GM12878 (cell line): Measurements from ENCODE around the gene CAMK2D. TPM values are rescaled to one million over a fixed set of nuclear protein-coding genes. Genes with fewer than 3 reads are reported as not detected.

Experiments used
- ATAC-seq: fragments of 200-7000 bp; cut with Tn5 transposase; 3 replicates; pipeline ENCODE4 v1.9.1; 2020; ENCODE audit warnings: mild to moderate bottlenecking, moderate library complexity
- BruUV-seq: library from RNA; stranded (reverse); fragments of 400-500 nt; replicated peaks from 2 replicates; lab custom pipeline; 2021; lab: Mats Ljungman, UMichigan
- CTCF ChIA-PET: fragments of 300-600 bp; sonication (Branson Sonifier 250); formaldehyde crosslinking; extraction: SDS; loops from one replicate; lab custom pipeline; 2021; ENCODE audit warnings: inconsistent platforms; lab: Yijun Ruan, JAX
- POLR2A ChIA-PET: fragments of 350-600 bp; formaldehyde crosslinking; extraction: SDS; loops from one replicate; lab custom pipeline; 2021; ENCODE audit warnings: inconsistent platforms; lab: Charles Lee
- RAD21 ChIA-PET: fragments of 300-600 bp; sonication (Branson Sonifier 250); formaldehyde crosslinking; loops from one replicate; lab custom pipeline; 2023; ENCODE audit warnings: antibody characterized with exemption; ENCODE audit not compliant: unreplicated experiment; lab: Charles Lee
- SMC1A ChIA-PET: fragments of 300-600 bp; sonication (Branson Sonifier 250); formaldehyde crosslinking; loops from one replicate; lab custom pipeline; 2023; ENCODE audit not compliant: unreplicated experiment, uncharacterized antibody; lab: Charles Lee
- DNase-seq: peaks from one replicate; pipeline ENCODE4 v3.0.0-alpha.2; 2011; ENCODE audit warnings: low read depth, low spot score
- FAIRE-seq: peaks from 3 replicates; lab custom pipeline; 2011; peaks lifted over from hg19 to GRCh38; lab: Jason Lieb, UNC
- H2AFZ ChIP-seq: 2 replicates; pipeline ENCODE4 v1.6.0; 2011; ENCODE audit warnings: low read depth, low read length, control low read depth; ENCODE audit not compliant: control insufficient read depth
- H3K27ac ChIP-seq: 2 replicates; pipeline ENCODE4 v1.5.1; 2011; ENCODE audit warnings: control low read depth; ENCODE audit not compliant: control insufficient read depth, insufficient read depth
- H3K27me3 ChIP-seq, 2 experiments: replicated peaks in 1 of 2; 2 replicates each; pipeline versions ENCODE4 v1.6.0 to v1.6.1; 2011; ENCODE audit warnings: low read length in 1 of 2; ENCODE audit not compliant: control insufficient read depth in 2 of 2, insufficient read depth in 2 of 2
- H3K36me3 ChIP-seq, 2 experiments: 2 replicates each; pipeline ENCODE4 v1.5.1; 2011; ENCODE audit warnings: low read length in 1 of 2; ENCODE audit not compliant: control insufficient read depth in 2 of 2, insufficient read depth in 2 of 2
- H3K4me1 ChIP-seq: 2 replicates; pipeline ENCODE4 v1.6.1; 2011; ENCODE audit warnings: mild to moderate bottlenecking, low read length, moderate library complexity, mixed read lengths; ENCODE audit not compliant: control insufficient read depth, insufficient read depth
- H3K4me2 ChIP-seq: 2 replicates; pipeline ENCODE4 v1.6.0; 2011; ENCODE audit warnings: control low read depth; ENCODE audit not compliant: control insufficient read depth, insufficient read depth
- H3K4me3 ChIP-seq: fragments of 200-600 bp; sonication (generic); 2 replicates; pipeline ENCODE4 v1.5.1; 2016
- H3K79me2 ChIP-seq: 2 replicates; pipeline ENCODE4 v1.6.0; 2011; ENCODE audit warnings: low read length; ENCODE audit not compliant: control insufficient read depth, insufficient read depth
- H3K9ac ChIP-seq: 2 replicates; pipeline ENCODE4 v1.8.0; 2011; ENCODE audit warnings: low read length, control low read depth, mixed read lengths; ENCODE audit not compliant: control insufficient read depth, insufficient read depth
- H3K9me3 ChIP-seq: replicated peaks from 3 replicates; pipeline ENCODE4 v1.5.1; 2011; ENCODE audit warnings: mild to moderate bottlenecking, low read length; ENCODE audit not compliant: control insufficient read depth, insufficient read depth
- H4K20me1 ChIP-seq: 2 replicates; pipeline ENCODE4 v1.6.0; 2011; ENCODE audit not compliant: control insufficient read depth, insufficient read depth
- ATF7 ChIP-seq: fragments of 450-650 bp; IDR thresholded peaks from 2 replicates; pipeline ENCODE4 v1.6.1; 2016; ENCODE audit warnings: low read depth, mild to moderate bottlenecking
- BHLHE40 ChIP-seq, 2 experiments: fragments of 450-650 bp in 1 of 2; IDR thresholded peaks; 2 replicates each; pipeline ENCODE4 v1.6.1; 2011 to 2017; ENCODE audit warnings: low read depth in 2 of 2, borderline replicate concordance in 1 of 2, improper control_type of control experiment in 1 of 2, low read length in 1 of 2, mild to moderate bottlenecking in 1 of 2
- CBX5 ChIP-seq: sonication (generic); IDR thresholded peaks from 2 replicates; pipeline ENCODE4 v1.6.1; 2016; ENCODE audit warnings: low read depth, moderate library complexity, mild to moderate bottlenecking, inconsistent platforms
- IRF5 ChIP-seq: fragments of 450-650 bp; IDR thresholded peaks from 2 replicates; pipeline ENCODE4 v1.6.1; 2017; ENCODE audit warnings: borderline replicate concordance
- JUNB ChIP-seq: IDR thresholded peaks from 2 replicates; pipeline ENCODE4 v1.6.1; 2016; ENCODE audit warnings: antibody characterized with exemption, mild to moderate bottlenecking
- NFIC ChIP-seq: IDR thresholded peaks from 2 replicates; pipeline ENCODE4 v1.6.1; 2012; ENCODE audit warnings: low read depth, mild to moderate bottlenecking, inconsistent platforms, low read length, moderate library complexity
- POLR2A ChIP-seq: IDR thresholded peaks from 2 replicates; pipeline ENCODE4 v1.6.1; 2011; ENCODE audit warnings: low read depth, mild to moderate bottlenecking, low read length
- RUNX3 ChIP-seq: IDR thresholded peaks from 2 replicates; pipeline ENCODE4 v1.6.1; 2012; ENCODE audit warnings: low read length, inconsistent platforms
- SIX5 ChIP-seq: IDR thresholded peaks from 2 replicates; pipeline ENCODE4 v1.6.1; 2011; ENCODE audit warnings: mild to moderate bottlenecking, low read depth, low read length, moderate library complexity; ENCODE audit not compliant: severe bottlenecking
- WGBS: methylation state at CpG from one replicate; pipeline ENCODE4 v1.1.6; 2016; ENCODE audit warnings: low lambda C conversion rate; ENCODE audit not compliant: insufficient replicate concordance, insufficient coverage; ENCODE audit errors: missing lambda C conversion rate; 5-methylcytosine and 5-hydroxymethylcytosine counted together
- in situ Hi-C: fragments of 300-500 bp; cut with MboI; formaldehyde crosslinking; loops from 9 replicates; pipeline ENCODE4 v1.14.3; 2018; ENCODE audit warnings: mixed read lengths
- intact Hi-C: fragments of 100-400 bp; cut with micrococcal nuclease; formaldehyde crosslinking; loops from one replicate; pipeline ENCODE4 v1.14.2; 2022; ENCODE audit not compliant: unreplicated experiment
- polyA plus RNA-seq, 11 experiments: library from polyadenylated mRNA; depleted of rRNA in 4 of 11; unstranded in 6 of 11; stranded (reverse) in 5 of 11; fragments of >200 nt; fragmentation: Nextera tagmentation in 4 of 11; fragmentation: Illumina TruSeq in 1 of 11; extraction: Ambion mirVana in 4 of 11; extraction: Trizol in 1 of 11; gene quantifications; 1 replicate in 1 of 11; 2 replicates in 10 of 11; pipeline versions ENCODE4 v1.2.1 to v1.2.3, GENCODE V29; 2011 to 2016; ENCODE audit warnings: inconsistent platforms in 2 of 11, missing spikeins in 2 of 11, low read depth in 1 of 11
- total RNA-seq, 4 experiments: library from RNA; depleted of rRNA in 3 of 4; stranded (reverse); fragments of >200 nt in 3 of 4; fragmentation: Illumina TruSeq in 1 of 4; extraction: Trizol in 1 of 4; gene quantifications; 2 replicates each; pipeline versions ENCODE4 v1.2.1 to v1.2.3, GENCODE V29; 2013 to 2021
- TF ChIP-seq, protein P1 (sequence below): fragments of 450-650 bp; IDR thresholded peaks from 2 replicates; pipeline ENCODE4 v1.6.1; 2017; ENCODE audit warnings: low read depth, mild to moderate bottlenecking, moderate library complexity
- TF ChIP-seq, protein P2 (sequence below): IDR thresholded peaks from 2 replicates; pipeline ENCODE4 v1.6.1; 2012; ENCODE audit warnings: low read length, inconsistent platforms

CAMK2D gene
- total and polyA plus RNA-seq, 10 of the 15 experiments (the other 5 are each of a cell fraction or from before 2014, with no cell fraction given): 6.9 to 88.5 (median 12.9) TPM

- TF ChIP-seq, protein P1, sequence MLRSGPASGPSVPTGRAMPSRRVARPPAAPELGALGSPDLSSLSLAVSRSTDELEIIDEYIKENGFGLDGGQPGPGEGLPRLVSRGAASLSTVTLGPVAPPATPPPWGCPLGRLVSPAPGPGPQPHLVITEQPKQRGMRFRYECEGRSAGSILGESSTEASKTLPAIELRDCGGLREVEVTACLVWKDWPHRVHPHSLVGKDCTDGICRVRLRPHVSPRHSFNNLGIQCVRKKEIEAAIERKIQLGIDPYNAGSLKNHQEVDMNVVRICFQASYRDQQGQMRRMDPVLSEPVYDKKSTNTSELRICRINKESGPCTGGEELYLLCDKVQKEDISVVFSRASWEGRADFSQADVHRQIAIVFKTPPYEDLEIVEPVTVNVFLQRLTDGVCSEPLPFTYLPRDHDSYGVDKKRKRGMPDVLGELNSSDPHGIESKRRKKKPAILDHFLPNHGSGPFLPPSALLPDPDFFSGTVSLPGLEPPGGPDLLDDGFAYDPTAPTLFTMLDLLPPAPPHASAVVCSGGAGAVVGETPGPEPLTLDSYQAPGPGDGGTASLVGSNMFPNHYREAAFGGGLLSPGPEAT: peak; percentile 61; the same call in 1 of the 2 replicates
- TF ChIP-seq, protein P2, sequence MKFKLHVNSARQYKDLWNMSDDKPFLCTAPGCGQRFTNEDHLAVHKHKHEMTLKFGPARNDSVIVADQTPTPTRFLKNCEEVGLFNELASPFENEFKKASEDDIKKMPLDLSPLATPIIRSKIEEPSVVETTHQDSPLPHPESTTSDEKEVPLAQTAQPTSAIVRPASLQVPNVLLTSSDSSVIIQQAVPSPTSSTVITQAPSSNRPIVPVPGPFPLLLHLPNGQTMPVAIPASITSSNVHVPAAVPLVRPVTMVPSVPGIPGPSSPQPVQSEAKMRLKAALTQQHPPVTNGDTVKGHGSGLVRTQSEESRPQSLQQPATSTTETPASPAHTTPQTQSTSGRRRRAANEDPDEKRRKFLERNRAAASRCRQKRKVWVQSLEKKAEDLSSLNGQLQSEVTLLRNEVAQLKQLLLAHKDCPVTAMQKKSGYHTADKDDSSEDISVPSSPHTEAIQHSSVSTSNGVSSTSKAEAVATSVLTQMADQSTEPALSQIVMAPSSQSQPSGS: peak; percentile 56; the same call in 1 of the 2 replicates
- no peak for TF ChIP-seq CBX5
- peak; percentile 70 for TF ChIP-seq JUNB
- TF ChIP-seq NFIC: peak; percentile 56; the same call in 1 of the 2 replicates
- no peak for TF ChIP-seq RUNX3
- TF ChIP-seq BHLHE40 (IDR thresholded peaks at IDR 0.05; ENCODE audit: borderline replicate concordance in 1 of 2, low read depth in 2 of 2, low read length in 1 of 2): peak; percentile 24 to 25; a peak in 1 of 4 replicates
- no peak for TF ChIP-seq SIX5
Observed at GRCh38 chr4:113524096-113524495, 237.4 kb downstream of the CAMK2D start (continued).

- no peak for ATAC-seq
- H3K4me1 ChIP-seq: peaks cover 12% of the 10 kb centered on the region
- no peak overlapping the region for H3K27ac ChIP-seq
- ChIA-PET CTCF (no interaction called here), POLR2A (no interaction called here), SMC1A (interaction anchor here (0.6 to 1.7 kb wide), 3 partner anchors 14 to 25 kb away, joined by 3 to 6 read pairs (median 3); no protein-coding TSS in a partner anchor), RAD21 (interaction anchor here (1.0 to 1.7 kb wide), 2 partner anchors 64 to 236 kb away, joined by 3 to 4 read pairs; no protein-coding TSS in a partner anchor)
- WGBS: 100% methylated on average over 2 of the region's 2 CpGs
- intact Hi-C loops: no loop called here
- H3K4me3 ChIP-seq: no peak overlapping the region
- BruUV-seq: no TSS peak
- H3K9me3 ChIP-seq: no peaks in the 10 kb centered on the region
- no peak overlapping the region for H3K4me2 ChIP-seq
- no peaks in the 10 kb centered on the region for H4K20me1 ChIP-seq
- H3K36me3 ChIP-seq: peaks cover 3 to 4% of the 10 kb centered on the region in 2 experiments; a peak in 3 of 4 replicates
- TF ChIP-seq ATF7 (no peak), POLR2A (no peak), IRF5 (no peak)
- H3K79me2 ChIP-seq: no peaks in the 10 kb centered on the region
- no peak for DNase-seq
- no peak overlapping the region for H3K9ac ChIP-seq
- in situ Hi-C loops: no loop called here
- FAIRE-seq: no peak
- H2AFZ ChIP-seq: no peak overlapping the region
- no peaks in the 10 kb centered on the region for H3K27me3 ChIP-seq
Observed at GRCh38 chr4:113522433-113522832, 239.1 kb downstream of the CAMK2D start.
